ENCODE results near the gene ITPKC.

Gene ITPKC

GRCh38 chr19:40739030-40739839 is 22.3 kb downstream of the ITPKC start:
- no peaks in the 10 kb centered on the region for H3K27me3 ChIP-seq (ENCODE audit: control insufficient read depth in 2 of 2, insufficient read depth in 2 of 2, low read length in 2 of 2)
- H3K27ac ChIP-seq (ENCODE audit: low read depth in 2 of 2, low read length in 2 of 2): no peak overlapping the region
- H3K36me3 ChIP-seq (ENCODE audit: control insufficient read depth in 2 of 2, insufficient read depth in 2 of 2, low read length in 2 of 2): peaks cover 13 to 45% of the 10 kb centered on the region in 2 donors
- peaks cover 4 to 5% of the 10 kb centered on the region in 2 donors for H3K4me1 ChIP-seq (ENCODE audit: control insufficient read depth in 2 of 2, insufficient read depth in 2 of 2, low read length in 2 of 2)
- no peak overlapping the region for H3K4me3 ChIP-seq (ENCODE audit: low read length in 2 of 2)
- no peaks in the 10 kb centered on the region for H3K9me3 ChIP-seq (ENCODE audit: control insufficient read depth in 2 of 2, low read length in 2 of 2)
- no peak overlapping the region for H3K9ac ChIP-seq (ENCODE audit: low read depth in 1 of 2, low read length in 2 of 2)

- H3K27me3 ChIP-seq (ENCODE audit: control insufficient read depth in 2 of 2, insufficient read depth in 2 of 2, low read length in 2 of 2): no peaks in the 10 kb centered on the region
- no peak overlapping the region for H3K9ac ChIP-seq (ENCODE audit: low read depth in 1 of 2, low read length in 2 of 2)
- H3K9me3 ChIP-seq (ENCODE audit: control insufficient read depth in 2 of 2, low read length in 2 of 2): no peaks in the 10 kb centered on the region
- peaks cover 4 to 5% of the 10 kb centered on the region in 2 donors for H3K4me1 ChIP-seq (ENCODE audit: control insufficient read depth in 2 of 2, insufficient read depth in 2 of 2, low read length in 2 of 2)
- H3K4me3 ChIP-seq (ENCODE audit: low read length in 2 of 2): no peak overlapping the region
- H3K27ac ChIP-seq (ENCODE audit: low read depth in 2 of 2, low read length in 2 of 2): peak overlapping the region; percentile 1 to 23
- peaks cover 13 to 40% of the 10 kb centered on the region in 2 donors for H3K36me3 ChIP-seq (ENCODE audit: control insufficient read depth in 2 of 2, insufficient read depth in 2 of 2, low read length in 2 of 2)
Observed at GRCh38 chr19:40739871-40740703, 23.2 kb downstream of the ITPKC start.

- Histone ChIP-seq H3K36me3 (ENCODE audit: control insufficient read depth in 2 of 2, insufficient read depth in 2 of 2, low read length in 2 of 2) (peaks cover 13 to 33% of the 10 kb centered on the region in 2 donors), H3K4me1 (ENCODE audit: control insufficient read depth in 2 of 2, insufficient read depth in 2 of 2, low read length in 2 of 2) (peaks cover 2% of the 10 kb centered on the region in 2 donors), H3K4me3 (ENCODE audit: low read length in 2 of 2) (no peak overlapping the region), H3K9me3 (ENCODE audit: control insufficient read depth in 2 of 2, low read length in 2 of 2) (no peaks in the 10 kb centered on the region), H3K9ac (ENCODE audit: low read depth in 1 of 2, low read length in 2 of 2) (no peak overlapping the region), H3K27ac (ENCODE audit: low read depth in 2 of 2, low read length in 2 of 2) (peak overlapping the region; percentile 1 to 22), H3K27me3 (ENCODE audit: control insufficient read depth in 2 of 2, insufficient read depth in 2 of 2, low read length in 2 of 2) (no peaks in the 10 kb centered on the region)
Observed at GRCh38 chr19:40740747-40741146, 23.8 kb downstream of the ITPKC start.

GRCh38 chr19:40741527-40742390 is 24.8 kb downstream of the ITPKC start:
- Histone ChIP-seq H3K4me3 (ENCODE audit: low read length in 2 of 2) (no peak overlapping the region), H3K27me3 (ENCODE audit: control insufficient read depth in 2 of 2, insufficient read depth in 2 of 2, low read length in 2 of 2) (no peaks in the 10 kb centered on the region), H3K9me3 (ENCODE audit: control insufficient read depth in 2 of 2, low read length in 2 of 2) (no peaks in the 10 kb centered on the region), H3K9ac (ENCODE audit: low read depth in 1 of 2, low read length in 2 of 2) (no peak overlapping the region), H3K4me1 (ENCODE audit: control insufficient read depth in 2 of 2, insufficient read depth in 2 of 2, low read length in 2 of 2) (peaks cover 0 to 2% of the 10 kb centered on the region in 2 donors), H3K27ac (ENCODE audit: low read depth in 2 of 2, low read length in 2 of 2) (no peak overlapping the region), H3K36me3 (ENCODE audit: control insufficient read depth in 2 of 2, insufficient read depth in 2 of 2, low read length in 2 of 2) (peaks cover 13 to 32% of the 10 kb centered on the region in 2 donors)

- Histone ChIP-seq H3K9ac (ENCODE audit: low read depth in 1 of 2, low read length in 2 of 2) (no peak overlapping the region), H3K36me3 (ENCODE audit: control insufficient read depth in 2 of 2, insufficient read depth in 2 of 2, low read length in 2 of 2) (peaks cover 6 to 25% of the 10 kb centered on the region in 2 donors)
Observed at GRCh38 chr19:40742477-40742876, 25.6 kb downstream of the ITPKC start.

GRCh38 chr19:40742886-40743285 is 26.0 kb downstream of the ITPKC start:
- H3K27ac ChIP-seq (ENCODE audit: low read depth in 2 of 2, low read length in 2 of 2): no peak overlapping the region
- H3K4me3 ChIP-seq (ENCODE audit: low read length in 2 of 2): no peak overlapping the region
- H3K4me1 ChIP-seq (ENCODE audit: control insufficient read depth in 2 of 2, insufficient read depth in 2 of 2, low read length in 2 of 2): peaks cover 0 to 2% of the 10 kb centered on the region in 2 donors
- no peak overlapping the region for H3K9ac ChIP-seq (ENCODE audit: low read depth in 1 of 2, low read length in 2 of 2)
- peaks cover 4 to 22% of the 10 kb centered on the region in 2 donors for H3K36me3 ChIP-seq (ENCODE audit: control insufficient read depth in 2 of 2, insufficient read depth in 2 of 2, low read length in 2 of 2)
- no peaks in the 10 kb centered on the region for H3K9me3 ChIP-seq (ENCODE audit: control insufficient read depth in 2 of 2, low read length in 2 of 2)
- H3K27me3 ChIP-seq (ENCODE audit: control insufficient read depth in 2 of 2, insufficient read depth in 2 of 2, low read length in 2 of 2): no peaks in the 10 kb centered on the region

More at GRCh38 chr19:40742477-40742876, 25.6 kb downstream of the ITPKC start:
- no peaks in the 10 kb centered on the region for H3K9me3 ChIP-seq (ENCODE audit: control insufficient read depth in 2 of 2, low read length in 2 of 2)
- H3K4me1 ChIP-seq (ENCODE audit: control insufficient read depth in 2 of 2, insufficient read depth in 2 of 2, low read length in 2 of 2): peaks cover 0 to 2% of the 10 kb centered on the region in 2 donors
- H3K27ac ChIP-seq (ENCODE audit: low read depth in 2 of 2, low read length in 2 of 2): no peak overlapping the region
- H3K27me3 ChIP-seq (ENCODE audit: control insufficient read depth in 2 of 2, insufficient read depth in 2 of 2, low read length in 2 of 2): no peaks in the 10 kb centered on the region
- H3K4me3 ChIP-seq (ENCODE audit: low read length in 2 of 2): no peak overlapping the region

GRCh38 chr19:40743926-40744325 is 27.0 kb downstream of the ITPKC start:
- no peak overlapping the region for H3K9ac ChIP-seq (ENCODE audit: low read depth in 1 of 2, low read length in 2 of 2)
- no peak overlapping the region for H3K4me3 ChIP-seq (ENCODE audit: low read length in 2 of 2)
- H3K36me3 ChIP-seq (ENCODE audit: control insufficient read depth in 2 of 2, insufficient read depth in 2 of 2, low read length in 2 of 2): peaks cover 4 to 16% of the 10 kb centered on the region in 2 donors
- H3K9me3 ChIP-seq (ENCODE audit: control insufficient read depth in 2 of 2, low read length in 2 of 2): no peaks in the 10 kb centered on the region
- peaks cover 0 to 2% of the 10 kb centered on the region in 2 donors for H3K4me1 ChIP-seq (ENCODE audit: control insufficient read depth in 2 of 2, insufficient read depth in 2 of 2, low read length in 2 of 2)
- H3K27ac ChIP-seq (ENCODE audit: low read depth in 2 of 2, low read length in 2 of 2): no peak overlapping the region
- H3K27me3 ChIP-seq (ENCODE audit: control insufficient read depth in 2 of 2, insufficient read depth in 2 of 2, low read length in 2 of 2): no peaks in the 10 kb centered on the region

- Histone ChIP-seq H3K36me3 (ENCODE audit: control insufficient read depth in 2 of 2, insufficient read depth in 2 of 2, low read length in 2 of 2) (peaks cover 4 to 8% of the 10 kb centered on the region in 2 donors), H3K27me3 (ENCODE audit: control insufficient read depth in 2 of 2, insufficient read depth in 2 of 2, low read length in 2 of 2) (no peaks in the 10 kb centered on the region), H3K4me3 (ENCODE audit: low read length in 2 of 2) (no peak overlapping the region), H3K9me3 (ENCODE audit: control insufficient read depth in 2 of 2, low read length in 2 of 2) (no peaks in the 10 kb centered on the region), H3K9ac (ENCODE audit: low read depth in 1 of 2, low read length in 2 of 2) (no peak overlapping the region), H3K4me1 (ENCODE audit: control insufficient read depth in 2 of 2, insufficient read depth in 2 of 2, low read length in 2 of 2) (peaks cover 6 to 7% of the 10 kb centered on the region in 2 donors), H3K27ac (ENCODE audit: low read depth in 2 of 2, low read length in 2 of 2) (no peak overlapping the region)
Observed at GRCh38 chr19:40744554-40745401, 27.9 kb downstream of the ITPKC start.

GRCh38 chr19:40745402-40745780 is 28.5 kb downstream of the ITPKC start:
- no peak overlapping the region for H3K4me3 ChIP-seq (ENCODE audit: low read length in 2 of 2)
- H3K4me1 ChIP-seq (ENCODE audit: control insufficient read depth in 2 of 2, insufficient read depth in 2 of 2, low read length in 2 of 2): peaks cover 6 to 11% of the 10 kb centered on the region in 2 donors
- no peak overlapping the region for H3K27ac ChIP-seq (ENCODE audit: low read depth in 2 of 2, low read length in 2 of 2)
- no peak overlapping the region for H3K9ac ChIP-seq (ENCODE audit: low read depth in 1 of 2, low read length in 2 of 2)
- peaks cover 4% of the 10 kb centered on the region in 2 donors for H3K36me3 ChIP-seq (ENCODE audit: control insufficient read depth in 2 of 2, insufficient read depth in 2 of 2, low read length in 2 of 2)
- no peaks in the 10 kb centered on the region for H3K9me3 ChIP-seq (ENCODE audit: control insufficient read depth in 2 of 2, low read length in 2 of 2)
- H3K27me3 ChIP-seq (ENCODE audit: control insufficient read depth in 2 of 2, insufficient read depth in 2 of 2, low read length in 2 of 2): no peaks in the 10 kb centered on the region

Measured in mucosa of rectum (tissue), 2 donors.